ENCODE data around the gene SASH1.
"Not testable (repeated sequence)": the region's sequence is repeated elsewhere in the genome, so short reads cannot be mapped to it uniquely, and the experiment has no call there.

Gene SASH1

DNA sequence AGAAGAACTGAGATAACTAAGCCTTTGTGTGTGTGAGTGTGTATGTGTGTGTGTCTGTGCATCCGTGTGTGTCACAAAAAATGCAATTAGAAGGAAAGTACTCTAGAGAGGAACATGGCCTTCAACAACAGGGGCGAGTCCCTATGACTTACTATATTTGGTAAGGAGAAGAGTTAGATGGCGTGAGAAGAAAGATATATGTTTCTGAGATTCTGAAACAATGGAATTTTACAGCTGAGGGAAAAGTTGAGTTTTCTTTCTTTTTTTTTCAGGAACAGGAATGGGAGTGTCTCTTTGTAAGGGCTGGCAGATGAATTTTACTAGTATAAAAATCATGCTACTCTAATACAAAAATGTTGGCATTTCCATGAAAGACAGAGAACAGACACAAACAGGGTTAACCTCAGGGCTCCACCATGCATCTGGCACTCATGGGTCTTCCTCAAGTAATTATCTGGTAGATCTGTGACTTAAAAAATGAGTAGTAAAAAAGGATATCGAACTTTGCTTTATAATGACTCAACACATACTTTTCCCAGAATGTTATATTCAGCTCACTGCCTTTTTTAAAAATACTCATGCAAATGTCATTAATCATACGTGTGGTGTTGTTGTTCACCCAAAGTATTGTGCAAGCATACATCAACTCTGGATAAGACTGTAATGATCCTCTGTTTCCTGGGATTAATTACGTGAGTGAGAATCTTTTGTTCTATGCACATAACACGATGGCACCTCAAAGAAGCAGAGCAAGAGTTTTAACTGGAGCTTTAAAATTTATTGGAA is 12.8 kb upstream of the SASH1 start:
- DNase-seq = no peak

DNA sequence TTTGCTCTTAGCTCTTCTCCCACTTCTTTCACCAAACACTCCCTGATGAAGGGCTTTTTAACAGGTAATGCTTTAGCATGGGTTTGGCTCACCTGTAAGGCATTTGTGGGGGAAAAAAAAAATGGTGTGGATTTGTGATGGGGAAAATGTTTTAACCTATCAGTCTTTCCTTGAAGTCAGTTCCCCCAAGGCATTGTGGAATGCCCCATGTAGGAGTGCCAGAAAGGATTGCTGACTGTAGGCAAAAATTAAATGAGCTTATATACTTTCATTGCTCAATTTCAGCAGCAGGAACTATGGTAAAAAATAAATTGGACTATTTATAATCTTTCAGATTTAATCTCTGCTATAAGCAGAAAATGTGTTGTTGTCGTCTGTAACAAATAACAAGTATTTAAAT is 10.6 kb upstream of the SASH1 start:
- no peak for DNase-seq

DNA sequence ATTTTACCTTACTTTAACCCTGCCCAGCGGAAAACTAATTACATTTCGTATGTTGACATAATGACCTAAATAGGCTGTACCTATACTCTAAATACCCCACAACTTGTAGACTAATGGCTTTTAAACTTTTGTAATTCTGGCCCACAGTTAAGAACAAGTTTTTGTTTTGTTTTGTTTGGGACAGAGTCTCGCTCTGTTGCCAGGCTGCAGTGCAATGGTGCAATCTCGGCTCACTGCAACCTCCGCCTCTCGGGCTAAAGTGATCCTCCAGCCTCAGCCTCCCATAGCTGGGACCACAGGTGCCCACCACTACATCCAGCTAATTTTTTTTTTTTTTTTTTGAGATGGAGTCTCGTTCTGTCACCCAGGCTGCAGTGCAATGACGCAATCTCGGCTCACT is 5.7 kb upstream of the SASH1 start:
- DNase-seq = no peak

DNA sequence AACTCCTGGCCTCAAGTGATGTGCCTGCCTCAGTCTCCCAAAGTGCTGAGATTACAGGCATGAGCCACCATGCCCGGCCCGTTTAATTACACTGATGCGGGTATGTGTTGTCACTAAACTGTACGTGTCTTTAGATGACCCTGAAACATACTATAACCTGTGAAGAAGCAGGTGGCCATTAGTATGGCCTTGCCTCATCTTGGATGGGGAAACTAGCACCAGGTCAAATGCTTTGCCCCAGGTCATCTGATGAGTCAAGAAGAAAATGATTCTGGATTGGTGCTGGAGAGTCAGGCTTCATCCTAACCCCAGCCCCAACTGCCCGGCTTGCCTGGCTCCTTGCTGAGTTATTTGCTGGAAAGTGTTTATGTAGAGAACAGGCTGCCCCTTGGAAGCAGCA is 2.9 kb upstream of the SASH1 start:
- no peak for DNase-seq

DNA sequence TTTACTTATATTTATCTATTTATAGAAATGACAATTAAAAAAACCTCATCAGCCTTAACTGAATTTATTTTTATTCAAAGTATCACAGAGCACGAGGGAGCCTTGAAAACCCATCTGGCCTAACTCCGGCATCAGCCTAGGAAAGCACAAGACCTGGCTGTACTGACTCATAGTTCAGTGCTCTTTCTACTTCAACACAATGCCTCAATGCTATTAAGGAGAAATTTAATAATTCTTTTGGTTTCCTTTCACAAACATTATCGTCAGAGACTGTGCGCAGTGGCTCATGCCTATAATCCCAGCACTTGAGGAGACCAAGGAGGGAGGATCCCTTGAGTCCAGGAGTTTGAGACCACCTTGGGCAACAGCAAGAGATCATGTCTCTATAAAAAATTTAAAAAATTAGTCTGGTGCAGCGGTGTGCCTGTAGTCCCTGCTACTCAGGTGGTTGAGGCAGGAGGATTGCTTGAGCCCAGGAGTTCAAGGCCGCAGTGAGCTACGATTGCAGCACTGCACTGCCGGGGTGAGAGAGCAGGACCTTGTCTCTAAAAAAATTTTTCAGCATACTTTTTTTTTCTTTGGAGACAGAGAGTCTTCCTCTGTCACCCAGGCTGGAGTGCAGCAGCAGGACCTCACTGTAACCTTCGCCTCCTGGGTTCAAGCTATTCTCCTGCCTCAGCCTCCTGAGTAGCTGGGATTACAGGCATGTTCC is 1.9 kb upstream of the SASH1 start:
- DNase-seq = no peak

DNA sequence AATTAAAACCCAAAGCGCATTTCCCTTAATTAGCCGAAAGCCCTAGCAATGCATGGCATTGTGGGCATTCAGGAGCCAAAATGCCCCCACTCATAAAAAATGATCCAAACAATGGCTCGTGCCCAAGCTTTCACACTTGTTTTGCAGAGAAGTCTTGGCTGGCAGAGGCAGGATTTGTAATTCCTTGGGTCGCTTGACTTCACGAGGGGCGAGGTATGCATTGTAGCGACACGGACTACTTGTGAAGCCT is 613 bp upstream of the SASH1 start:
- no peak for DNase-seq

DNA sequence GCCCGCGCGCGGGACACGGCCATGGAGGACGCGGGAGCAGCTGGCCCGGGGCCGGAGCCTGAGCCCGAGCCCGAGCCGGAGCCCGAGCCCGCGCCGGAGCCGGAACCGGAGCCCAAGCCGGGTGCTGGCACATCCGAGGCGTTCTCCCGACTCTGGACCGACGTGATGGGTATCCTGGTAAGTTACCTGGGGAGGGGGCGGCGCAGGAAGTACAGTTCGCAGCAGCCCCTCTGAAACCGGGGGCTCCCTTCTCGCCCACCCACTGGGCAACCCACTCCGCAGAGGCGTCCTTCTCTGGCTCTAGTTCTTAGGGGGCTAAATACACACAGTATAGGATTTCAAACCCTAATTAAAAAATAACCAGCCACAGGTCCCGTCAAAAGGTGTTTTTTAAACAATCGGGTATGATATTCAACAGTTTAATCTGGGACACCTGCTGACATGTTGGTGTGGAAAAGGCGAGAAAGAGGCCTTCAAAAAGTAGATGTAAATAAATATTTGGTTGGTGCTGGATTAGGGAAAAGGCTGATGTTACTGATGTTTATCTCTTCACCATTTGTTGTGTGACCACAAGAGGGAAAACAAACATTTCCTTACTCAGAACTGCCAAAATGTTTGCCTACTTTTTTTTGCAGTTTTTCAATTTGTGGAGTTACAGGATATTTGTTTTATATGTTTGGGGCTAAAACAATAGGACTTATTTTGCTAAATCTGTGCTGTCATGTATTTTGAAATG is 577 bp downstream of the SASH1 start:
- no peak for DNase-seq

DNA sequence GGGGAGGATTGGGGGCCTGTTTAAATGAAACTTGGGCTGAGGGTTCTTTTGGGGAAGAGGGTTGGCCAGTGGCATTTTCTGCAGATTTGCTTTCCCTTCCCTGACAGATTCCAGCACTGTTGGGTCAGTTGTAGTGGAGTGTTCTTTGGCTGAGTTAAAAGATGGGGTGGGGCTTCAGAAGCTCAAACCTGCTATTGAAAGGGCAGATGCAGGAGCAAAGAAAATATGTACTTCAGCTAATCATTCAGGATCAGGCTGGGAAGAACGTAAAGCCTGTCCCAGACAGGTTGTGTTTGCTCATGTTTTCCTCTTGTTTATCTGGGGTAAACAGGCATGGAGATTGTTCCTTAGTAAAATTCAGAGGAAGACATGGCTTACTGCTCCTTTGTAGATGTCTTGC is 2.5 kb downstream of the SASH1 start:
- no peak for DNase-seq

DNA sequence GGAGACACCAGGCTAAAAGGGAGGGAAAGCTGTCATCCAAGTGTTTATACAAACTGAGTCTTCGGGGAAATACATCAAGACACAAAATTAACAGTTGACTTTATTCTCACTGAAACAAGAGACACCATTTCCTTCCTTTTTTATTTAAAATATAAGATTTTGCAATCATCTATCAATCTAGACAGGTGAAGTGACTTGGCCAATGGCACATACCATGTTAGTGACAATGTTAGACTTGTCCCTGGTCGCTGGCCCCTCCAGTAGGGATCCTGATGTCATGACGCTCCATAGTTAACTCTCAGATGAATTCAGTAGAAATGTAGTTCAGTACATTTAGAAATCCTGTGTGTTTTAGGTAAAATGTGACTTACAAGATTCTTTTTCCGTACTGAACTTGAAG is 2.9 kb downstream of the SASH1 start:
- no peak for DNase-seq

DNA sequence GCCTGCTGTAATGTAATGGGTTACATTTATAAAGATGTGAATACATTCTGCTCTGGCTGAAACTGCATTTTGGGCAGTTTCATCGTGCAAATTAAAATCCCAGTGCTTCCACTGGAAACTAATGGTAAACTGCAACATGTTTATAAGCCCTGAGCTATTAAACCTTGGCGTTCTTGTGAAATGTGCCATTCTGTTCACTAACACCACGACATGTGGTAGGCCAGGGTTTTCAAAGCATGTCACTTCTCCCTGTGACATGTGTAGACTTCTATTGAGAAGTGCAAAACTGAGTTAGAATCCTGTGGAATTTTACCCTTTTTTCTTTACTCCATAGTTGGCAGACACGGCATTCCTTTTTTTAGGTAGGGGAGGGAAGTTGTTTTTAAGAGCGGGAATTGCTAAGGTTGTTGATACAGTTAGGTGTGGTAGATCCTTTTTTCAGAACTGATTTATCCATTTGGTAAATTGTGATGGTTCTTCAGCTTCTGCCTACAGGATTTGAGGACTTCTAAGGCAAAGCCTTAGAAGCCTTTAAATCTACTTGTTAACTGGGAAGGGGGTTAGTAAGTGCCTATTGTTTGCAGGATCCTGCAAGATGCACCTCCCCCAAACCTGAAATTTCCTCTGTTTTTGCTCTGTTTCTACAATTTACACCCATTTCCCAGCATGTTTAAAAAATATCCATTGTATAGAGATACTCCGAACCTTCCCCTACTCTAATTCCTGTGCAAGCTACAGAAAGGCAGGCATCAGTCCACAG is 4.2 kb downstream of the SASH1 start:
- DNase-seq = no peak

DNA sequence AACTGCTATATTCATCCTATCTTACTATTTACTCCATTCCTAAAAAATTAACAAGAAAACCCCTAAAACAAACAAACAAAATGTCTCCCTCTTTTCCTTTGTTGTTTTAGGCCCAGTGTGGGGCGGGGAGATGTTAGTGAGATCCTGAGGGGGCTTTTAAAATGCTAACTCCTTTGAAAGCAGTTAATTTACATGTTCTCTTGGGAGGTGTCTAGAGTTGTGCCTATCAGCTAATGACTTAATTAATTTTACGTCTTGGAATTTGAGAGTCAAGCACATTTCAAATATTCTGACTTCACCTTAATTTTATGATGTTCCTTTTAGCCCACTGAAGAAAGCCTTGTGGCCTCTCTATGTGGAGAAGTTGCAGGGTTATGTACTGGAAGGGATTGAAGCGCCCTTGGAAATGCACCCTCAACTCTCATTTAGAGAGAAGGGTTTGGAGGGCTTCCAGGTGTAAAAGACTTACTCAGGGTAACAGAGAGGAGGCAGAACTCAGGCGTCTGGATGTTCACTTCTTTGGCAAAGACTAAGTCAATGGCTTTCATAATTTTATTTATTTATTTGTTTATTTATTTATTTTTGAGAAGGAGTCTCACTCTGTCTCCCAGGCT is 4.9 kb downstream of the SASH1 start:
- DNase-seq = no peak

DNA sequence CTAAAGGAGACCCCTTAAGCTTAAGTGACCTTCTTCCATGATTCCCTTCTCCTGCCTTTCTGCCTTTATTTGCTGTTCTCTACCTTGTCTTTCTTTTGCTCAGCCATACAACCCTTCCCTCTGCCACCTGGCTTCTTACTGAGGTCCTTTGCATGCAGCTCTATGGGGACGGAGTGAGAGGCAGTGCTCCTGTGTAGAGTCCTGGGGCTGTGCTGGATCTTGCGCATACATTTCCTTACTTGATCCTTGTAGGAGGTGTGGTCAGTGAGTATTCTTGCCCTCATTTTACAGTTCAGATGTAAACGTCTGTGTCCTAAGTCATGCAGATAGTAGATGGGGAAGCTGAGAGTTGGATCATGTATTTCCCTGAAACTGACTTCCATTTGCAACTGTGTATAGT is 5.7 kb downstream of the SASH1 start:
- DNase-seq = no peak

DNA sequence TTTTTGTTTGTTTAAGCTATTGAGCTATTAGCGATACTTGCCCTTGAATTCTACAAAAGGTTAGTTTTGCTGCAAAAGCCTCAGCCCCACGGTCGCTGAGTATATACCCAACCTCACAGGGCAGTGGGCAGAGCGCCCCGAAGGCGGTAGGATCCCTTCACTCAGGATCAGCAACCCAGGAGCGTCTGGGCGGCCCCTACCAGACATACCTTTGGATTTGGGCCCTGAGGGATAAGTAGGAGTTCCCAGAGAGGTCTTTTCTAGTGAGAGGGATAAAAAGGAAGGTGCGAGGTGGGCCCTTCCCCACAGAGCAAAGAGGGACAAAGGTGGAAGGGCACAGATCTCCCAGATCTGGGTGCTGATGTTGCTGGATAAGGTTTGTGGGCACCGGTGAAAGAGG is 6.1 kb downstream of the SASH1 start:
- DNase-seq = no peak

DNA sequence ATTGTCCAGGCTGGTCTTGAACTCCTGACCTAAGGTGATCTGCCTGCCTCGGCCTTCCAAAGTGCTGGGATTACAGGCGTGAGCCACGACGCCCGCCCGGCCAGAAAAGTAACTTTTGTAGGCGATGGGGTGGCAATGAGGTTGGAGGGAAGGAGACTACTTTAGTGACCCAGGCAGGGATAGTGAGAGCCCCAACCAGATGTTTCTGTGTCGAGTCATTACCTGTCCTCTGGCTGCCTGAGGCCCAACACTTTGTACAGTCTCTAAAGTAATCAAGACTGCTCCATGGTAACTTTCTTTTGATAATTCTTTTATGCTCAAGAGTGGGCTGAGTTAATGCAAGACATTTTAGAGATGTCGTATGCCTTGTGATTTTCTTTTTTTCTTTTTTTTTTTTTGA is 6.8 kb downstream of the SASH1 start:
- no peak for DNase-seq

DNA sequence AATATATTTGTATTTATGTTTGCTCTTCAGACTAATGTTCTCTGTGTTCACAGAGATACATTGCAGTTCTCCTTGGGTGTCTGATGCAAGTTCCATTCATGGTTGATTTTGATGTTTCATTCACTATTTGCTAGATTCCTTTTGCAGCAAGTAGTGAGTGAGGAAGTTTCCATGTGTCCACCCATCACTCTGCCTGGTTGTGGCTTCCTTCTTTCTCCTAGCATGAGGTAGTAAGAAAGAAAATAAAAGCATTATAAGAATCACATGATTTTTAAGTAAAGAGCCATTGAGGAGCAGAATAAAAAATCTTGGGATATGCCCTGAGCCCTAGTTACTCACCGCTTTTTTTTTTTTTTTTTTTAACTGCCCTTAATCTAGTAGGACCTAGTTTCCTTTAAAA is 8.7 kb downstream of the SASH1 start:
- DNase-seq = no peak

DNA sequence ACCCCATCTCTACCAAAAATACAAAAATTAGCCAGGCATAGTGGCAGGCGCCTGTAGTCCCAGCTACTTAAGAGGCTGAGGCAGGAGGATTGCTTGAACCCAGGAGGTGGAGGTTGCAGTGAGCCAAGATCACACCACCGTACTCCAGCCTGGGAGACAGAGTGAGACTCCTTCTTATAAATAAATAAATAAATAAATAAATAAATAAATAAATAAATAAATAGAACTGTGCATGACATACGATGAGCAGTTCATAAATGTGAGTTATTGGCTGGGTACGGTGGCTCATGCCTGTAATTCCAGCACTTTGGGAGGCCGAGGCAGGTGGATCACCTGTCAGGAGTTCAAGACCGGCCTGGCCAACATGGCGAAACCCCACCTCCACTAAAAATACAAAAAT is 9.8 kb downstream of the SASH1 start:
- DNase-seq = not testable (repeated sequence)

DNA sequence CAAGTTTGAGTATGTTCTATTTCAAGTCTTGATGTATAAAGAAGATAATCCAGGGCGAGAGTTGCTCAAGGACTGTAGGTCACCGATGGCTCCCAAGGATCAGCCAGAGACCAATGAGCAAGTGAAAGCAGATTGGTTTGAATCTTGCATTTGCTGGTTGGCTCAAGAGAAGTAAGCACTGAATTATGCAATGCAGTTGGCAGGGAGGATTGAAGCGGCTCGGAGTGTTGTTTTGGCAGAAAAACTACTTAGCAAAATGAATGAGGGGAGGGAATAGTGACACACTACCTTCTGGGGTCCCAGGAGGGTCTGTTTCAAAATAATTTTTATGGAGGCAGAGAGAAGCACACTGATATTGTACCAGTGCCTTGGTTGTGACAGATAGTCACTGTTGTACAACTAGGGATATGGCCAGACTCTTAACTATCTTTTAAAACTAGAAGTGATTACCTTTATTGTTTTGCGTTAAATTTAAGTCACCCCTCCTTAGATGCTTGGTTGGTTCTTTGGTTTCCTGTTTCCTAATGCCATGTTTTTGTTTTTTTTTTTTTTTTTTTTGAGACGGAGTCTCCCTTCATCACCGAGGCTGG is 15.7 kb downstream of the SASH1 start:
- no peak for DNase-seq

DNA sequence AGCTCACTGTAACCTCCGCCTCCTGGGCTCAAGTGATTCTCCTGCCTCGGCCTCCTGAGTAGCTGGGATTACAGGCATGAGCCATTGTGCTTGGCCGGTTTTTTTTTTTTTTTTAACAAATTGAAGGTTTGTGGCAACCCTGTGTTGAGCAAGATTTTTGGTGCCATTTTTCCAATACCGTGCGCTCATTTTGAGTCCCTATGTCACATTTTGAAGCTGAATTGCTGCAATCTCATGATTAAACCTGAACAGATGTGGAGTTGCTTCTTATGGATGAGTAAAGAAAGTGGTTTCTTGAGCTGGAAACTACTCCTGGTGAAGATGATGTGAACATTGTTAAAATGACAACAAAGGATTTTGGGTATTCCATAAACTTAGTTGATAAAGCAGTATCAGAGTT is 16.6 kb downstream of the SASH1 start:
- DNase-seq = no peak

DNA sequence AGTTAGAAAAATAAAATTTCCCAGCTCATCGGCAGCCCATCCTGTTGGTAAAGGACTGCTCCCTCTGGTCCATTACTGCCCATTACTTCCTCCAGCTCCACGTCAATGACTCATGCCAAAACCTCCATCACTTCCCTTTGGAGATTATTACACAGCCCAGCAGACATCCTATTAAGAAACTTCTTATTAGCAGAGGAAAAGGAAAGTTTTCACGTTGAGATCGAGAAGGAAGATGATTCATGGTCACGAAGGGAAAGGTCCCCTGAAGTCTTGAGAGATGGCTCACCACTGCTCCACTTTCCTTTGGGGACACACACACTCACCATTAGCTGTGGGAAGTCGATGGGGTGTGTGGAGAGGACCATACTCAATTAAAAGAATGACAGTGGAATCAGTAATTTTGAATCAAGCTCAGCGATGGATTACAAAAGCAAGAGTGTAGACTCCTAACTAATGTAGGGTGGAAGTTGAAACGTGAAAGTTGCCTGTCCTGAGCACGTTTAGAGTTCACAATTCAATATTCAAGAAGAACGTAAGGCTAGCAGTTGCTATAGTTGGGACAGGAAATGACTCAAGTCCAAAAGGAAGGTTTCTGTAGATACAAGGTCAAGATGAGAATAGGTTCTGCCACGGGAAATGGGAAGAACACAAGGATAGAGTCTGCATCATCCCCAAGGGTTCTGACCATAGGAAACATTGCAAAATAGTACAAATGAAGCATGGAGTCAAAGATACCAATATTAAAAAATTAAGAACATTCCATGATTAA is 21.6 kb downstream of the SASH1 start:
- no peak for DNase-seq

DNA sequence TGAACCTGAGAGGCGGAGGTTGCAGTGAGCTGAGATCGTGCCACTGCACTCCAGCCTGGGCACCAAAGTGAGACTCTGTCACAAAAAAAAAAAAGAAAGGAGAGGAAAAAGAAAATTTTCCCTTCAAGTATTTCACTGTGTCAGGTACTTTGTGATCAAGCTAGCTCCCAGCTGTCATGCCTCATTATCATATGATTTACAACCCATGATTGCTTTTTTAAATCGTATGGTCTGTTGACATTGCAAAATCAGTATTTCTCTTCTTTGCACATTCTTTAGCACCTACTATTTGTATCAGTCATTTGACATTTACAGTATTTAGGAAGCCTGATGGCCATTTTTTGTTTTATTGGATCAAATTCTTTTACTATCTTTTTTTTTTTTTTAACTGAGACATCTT is 22.4 kb downstream of the SASH1 start:
- no peak for DNase-seq

DNA sequence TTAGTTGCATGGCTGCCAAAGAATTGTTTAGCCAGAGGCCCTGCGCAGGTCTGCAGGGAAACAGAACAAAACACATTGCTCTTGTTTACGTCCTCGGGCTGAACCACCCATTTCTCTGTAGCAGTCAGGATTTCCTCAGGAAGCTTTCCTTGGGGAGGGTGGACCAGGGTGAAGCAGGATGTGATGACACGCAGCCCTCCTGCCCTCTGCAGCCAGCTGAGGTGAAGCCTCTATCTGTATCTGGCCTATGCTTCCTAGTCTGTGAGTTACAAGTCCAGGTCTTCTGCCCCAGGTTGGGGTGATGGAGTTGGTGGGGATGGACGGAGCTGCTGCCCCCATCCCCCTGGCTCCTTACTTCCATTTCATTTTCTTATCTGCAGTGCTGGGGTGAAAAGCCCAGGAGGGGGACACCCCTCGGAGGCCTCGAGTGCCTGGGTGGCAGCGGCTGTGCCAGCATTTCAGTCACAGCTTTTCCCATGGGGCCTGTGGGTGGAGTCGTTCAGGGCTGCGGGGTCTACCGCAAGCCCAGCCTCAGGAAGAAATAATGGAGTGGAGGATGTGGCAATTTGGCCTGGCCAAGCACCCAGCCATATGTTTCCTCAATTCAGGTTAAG is 24.9 kb downstream of the SASH1 start:
- DNase-seq = no peak

DNA sequence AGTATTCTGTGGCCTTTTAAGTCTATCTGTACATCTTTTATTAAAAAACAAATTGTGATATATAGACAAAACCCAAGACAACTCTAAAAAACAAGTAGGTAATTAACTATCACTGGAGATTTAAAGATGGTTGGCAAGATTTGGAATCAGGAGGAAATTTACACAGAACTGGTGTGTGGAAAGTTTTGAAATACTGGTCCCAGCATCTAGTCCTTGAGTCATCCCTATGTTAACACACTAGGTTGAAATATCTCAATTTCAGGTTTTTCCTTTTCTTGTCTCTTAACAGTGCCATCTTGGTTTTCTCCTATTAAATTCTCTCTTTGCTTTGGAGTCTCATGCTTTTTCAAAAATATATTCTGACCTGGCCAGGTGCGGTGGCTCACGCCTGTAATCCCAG is 27.5 kb downstream of the SASH1 start:
- DNase-seq = no peak

Data from stimulated activated CD4-positive, alpha-beta T cell treated with anti-CD3 and anti-CD28 coated beads, Interleukin-1b, Interleukin-23, amount 100 ng/mL, for 48 hours (primary cell).